ENCODE results near the gene ANKS1B.
"Not testable (repeated sequence)": the region's sequence is repeated elsewhere in the genome, so short reads cannot be mapped to it uniquely, and the experiment has no call there.

Gene ANKS1B

GRCh38 chr12:99042226-99042625, 942.5 kb downstream of the ANKS1B start:
- POLR2A ChIA-PET (ENCODE audit: low non-redundant PET), result no interaction called here
- CTCF ChIA-PET, result interaction anchor here (0.6 to 0.9 kb wide), 3 partner anchors 44 to 625 kb away, joined by 3 to 4 read pairs (median 3); no protein-coding TSS in a partner anchor
- no peak for DNase-seq (ENCODE audit: low spot score)
- H3K27ac ChIP-seq, result no peak overlapping the region
- TF ChIP-seq, protein P1, sequence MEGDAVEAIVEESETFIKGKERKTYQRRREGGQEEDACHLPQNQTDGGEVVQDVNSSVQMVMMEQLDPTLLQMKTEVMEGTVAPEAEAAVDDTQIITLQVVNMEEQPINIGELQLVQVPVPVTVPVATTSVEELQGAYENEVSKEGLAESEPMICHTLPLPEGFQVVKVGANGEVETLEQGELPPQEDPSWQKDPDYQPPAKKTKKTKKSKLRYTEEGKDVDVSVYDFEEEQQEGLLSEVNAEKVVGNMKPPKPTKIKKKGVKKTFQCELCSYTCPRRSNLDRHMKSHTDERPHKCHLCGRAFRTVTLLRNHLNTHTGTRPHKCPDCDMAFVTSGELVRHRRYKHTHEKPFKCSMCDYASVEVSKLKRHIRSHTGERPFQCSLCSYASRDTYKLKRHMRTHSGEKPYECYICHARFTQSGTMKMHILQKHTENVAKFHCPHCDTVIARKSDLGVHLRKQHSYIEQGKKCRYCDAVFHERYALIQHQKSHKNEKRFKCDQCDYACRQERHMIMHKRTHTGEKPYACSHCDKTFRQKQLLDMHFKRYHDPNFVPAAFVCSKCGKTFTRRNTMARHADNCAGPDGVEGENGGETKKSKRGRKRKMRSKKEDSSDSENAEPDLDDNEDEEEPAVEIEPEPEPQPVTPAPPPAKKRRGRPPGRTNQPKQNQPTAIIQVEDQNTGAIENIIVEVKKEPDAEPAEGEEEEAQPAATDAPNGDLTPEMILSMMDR (conservative IDR thresholded peaks at IDR 0.05; ENCODE audit: low read depth), result no peak

DNA sequence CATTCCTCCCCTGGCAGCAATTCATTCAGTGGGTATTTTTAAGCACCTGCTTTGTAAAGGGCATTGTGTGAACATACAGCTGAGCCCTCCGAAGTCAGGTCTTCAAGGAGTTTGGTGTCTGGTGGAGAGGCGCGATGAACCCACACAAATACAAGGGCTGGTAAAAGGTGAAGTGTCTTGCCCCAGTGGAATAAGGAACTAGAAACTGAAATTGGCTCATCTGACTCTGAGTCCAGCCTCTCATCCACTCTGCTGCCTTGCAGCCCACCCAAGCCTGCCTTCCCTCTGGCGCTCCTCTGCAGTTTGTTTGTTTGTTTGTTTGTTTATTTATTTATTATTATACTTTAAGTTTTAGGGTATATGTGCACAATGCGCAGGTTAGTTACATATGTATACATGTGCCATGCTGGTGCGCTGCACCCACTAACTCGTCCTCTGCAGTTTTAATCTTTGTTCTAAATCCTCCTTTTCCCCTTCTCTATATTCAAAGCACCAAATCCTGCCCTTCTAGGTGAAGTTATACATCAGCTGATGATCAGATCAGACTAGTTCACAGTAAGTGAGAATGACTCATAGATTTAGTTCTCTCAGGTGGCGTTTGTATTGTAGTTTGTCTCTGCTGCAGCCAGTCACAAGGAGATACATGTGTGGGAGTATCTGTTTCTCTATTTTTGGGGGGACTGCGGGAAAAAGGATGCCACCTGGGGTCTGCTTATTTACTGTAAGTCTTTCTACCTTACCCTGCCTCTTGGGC, 945.2 kb downstream of the ANKS1B start:
- POLR2A ChIA-PET (ENCODE audit: low non-redundant PET), result no interaction called here
- TF ChIP-seq, protein P1 (conservative IDR thresholded peaks at IDR 0.05; ENCODE audit: low read depth), result no peak
- H3K27ac ChIP-seq, result no peak overlapping the region
- CTCF ChIA-PET, result interaction anchor here (0.6 kb wide), 1 partner anchor 28 kb away, joined by 3 read pairs; no protein-coding TSS in a partner anchor
- DNase-seq (ENCODE audit: low spot score), result no peak

GRCh38 chr12:99036566-99036965, 948.2 kb downstream of the ANKS1B start:
- H3K27ac ChIP-seq, result no peak overlapping the region
- TF ChIP-seq, protein P1 (conservative IDR thresholded peaks at IDR 0.05; ENCODE audit: low read depth), result no peak
- POLR2A ChIA-PET (ENCODE audit: low non-redundant PET), result no interaction called here
- CTCF ChIA-PET, result no interaction called here
- DNase-seq (ENCODE audit: low spot score), result no peak

- ChIA-PET CTCF (no interaction called here), POLR2A (ENCODE audit: low non-redundant PET) (no interaction called here)
- no peak overlapping the region for H3K27ac ChIP-seq
- no peak for DNase-seq (ENCODE audit: low spot score)
- TF ChIP-seq, protein P1 (conservative IDR thresholded peaks at IDR 0.05; ENCODE audit: low read depth), result no peak
These were observed 948.9 kb downstream of the ANKS1B start for GRCh38 chr12:99035803-99036202.

GRCh38 chr12:99034201-99034600, 950.5 kb downstream of the ANKS1B start:
- DNase-seq (ENCODE audit: low spot score); POLR2A ChIA-PET (ENCODE audit: low non-redundant PET); H3K27ac ChIP-seq: not testable (repeated sequence)
- CTCF ChIA-PET, result interaction anchor here (0.6 to 0.9 kb wide), 2 partner anchors 10 to 181 kb away, joined by 3 to 4 read pairs; no protein-coding TSS in a partner anchor

DNA sequence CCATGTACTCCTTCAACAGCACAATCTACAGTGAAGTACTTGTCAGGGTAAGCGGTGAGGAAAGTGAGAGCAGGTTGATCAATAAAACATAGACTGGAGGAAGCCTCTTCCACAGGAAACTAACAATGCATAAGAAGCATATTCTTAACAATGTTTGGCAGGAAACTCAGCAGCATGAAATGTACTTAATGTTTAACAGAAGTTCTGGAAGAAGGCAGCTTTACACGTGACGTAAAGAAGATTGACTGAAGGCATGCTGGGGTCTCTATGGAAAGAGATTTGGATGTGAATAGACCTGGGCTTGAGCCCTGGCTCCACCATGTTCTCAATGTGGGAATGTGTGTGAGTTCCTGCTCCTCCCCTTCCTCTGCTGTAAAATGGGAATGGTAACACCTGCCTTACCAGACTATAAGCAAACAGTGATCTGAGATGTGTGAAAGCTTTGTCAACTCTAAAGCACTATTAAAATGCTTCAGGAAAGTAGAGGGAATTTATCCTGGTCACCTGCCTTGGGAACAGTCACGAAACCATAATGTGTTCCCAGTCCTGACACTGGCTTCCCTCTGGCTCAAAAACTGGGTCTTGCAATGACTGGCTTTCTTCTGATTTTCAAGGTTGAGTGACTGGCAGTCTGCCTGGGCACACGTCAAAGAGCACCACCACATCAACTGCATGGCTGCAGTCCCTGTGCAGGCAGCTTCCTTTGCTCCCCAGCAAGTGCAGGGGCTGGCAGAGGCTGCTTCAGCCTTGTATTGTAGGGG, 955.0 kb downstream of the ANKS1B start:
- TF ChIP-seq, protein P1 (conservative IDR thresholded peaks at IDR 0.05; ENCODE audit: low read depth), result no peak
- no peak overlapping the region for H3K27ac ChIP-seq
- ChIA-PET CTCF (interaction anchor here (0.6 kb wide), 2 partner anchors 431 to 1642 kb away, joined by 3 read pairs; no protein-coding TSS in a partner anchor), POLR2A (ENCODE audit: low non-redundant PET) (no interaction called here)
- DNase-seq (ENCODE audit: low spot score), result no peak

- TF ChIP-seq, protein P1 (conservative IDR thresholded peaks at IDR 0.05; ENCODE audit: low read depth), result no peak
- no peak overlapping the region for H3K27ac ChIP-seq
- peak; percentile 51 for DNase-seq (ENCODE audit: low spot score)
- POLR2A ChIA-PET (ENCODE audit: low non-redundant PET), result no interaction called here
- CTCF ChIA-PET, result no interaction called here
These were observed 957.3 kb downstream of the ANKS1B start for GRCh38 chr12:99027461-99027860.
